Measurements from ENCODE around the gene FAM204A. TPM values are rescaled to one million over a fixed set of nuclear protein-coding genes. Genes with fewer than 3 reads are reported as not detected.

FAM204A gene
- total RNA-seq, 1 donor from 2014 or later: 36.4 TPM

DNA sequence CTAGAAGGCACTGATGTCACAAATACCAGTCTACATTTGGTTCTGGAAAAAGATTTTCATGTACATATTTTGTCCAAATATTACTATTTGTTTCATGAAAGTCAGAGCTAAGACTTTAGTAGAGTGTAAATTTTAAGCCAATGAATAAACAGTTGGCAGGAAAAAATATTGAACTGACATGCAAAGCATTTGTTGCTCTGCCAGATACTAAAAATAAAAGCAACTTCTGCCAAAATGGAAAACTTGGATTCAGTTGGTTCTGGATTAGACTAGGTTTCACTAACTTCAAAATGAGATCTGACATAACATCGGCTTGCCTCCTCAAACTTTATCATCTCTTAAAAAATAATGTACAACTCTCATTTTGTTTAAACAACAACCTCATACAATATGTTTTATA, 34.9 kb downstream of the FAM204A start:
- TF ChIP-seq, protein P1, sequence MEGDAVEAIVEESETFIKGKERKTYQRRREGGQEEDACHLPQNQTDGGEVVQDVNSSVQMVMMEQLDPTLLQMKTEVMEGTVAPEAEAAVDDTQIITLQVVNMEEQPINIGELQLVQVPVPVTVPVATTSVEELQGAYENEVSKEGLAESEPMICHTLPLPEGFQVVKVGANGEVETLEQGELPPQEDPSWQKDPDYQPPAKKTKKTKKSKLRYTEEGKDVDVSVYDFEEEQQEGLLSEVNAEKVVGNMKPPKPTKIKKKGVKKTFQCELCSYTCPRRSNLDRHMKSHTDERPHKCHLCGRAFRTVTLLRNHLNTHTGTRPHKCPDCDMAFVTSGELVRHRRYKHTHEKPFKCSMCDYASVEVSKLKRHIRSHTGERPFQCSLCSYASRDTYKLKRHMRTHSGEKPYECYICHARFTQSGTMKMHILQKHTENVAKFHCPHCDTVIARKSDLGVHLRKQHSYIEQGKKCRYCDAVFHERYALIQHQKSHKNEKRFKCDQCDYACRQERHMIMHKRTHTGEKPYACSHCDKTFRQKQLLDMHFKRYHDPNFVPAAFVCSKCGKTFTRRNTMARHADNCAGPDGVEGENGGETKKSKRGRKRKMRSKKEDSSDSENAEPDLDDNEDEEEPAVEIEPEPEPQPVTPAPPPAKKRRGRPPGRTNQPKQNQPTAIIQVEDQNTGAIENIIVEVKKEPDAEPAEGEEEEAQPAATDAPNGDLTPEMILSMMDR (conservative IDR thresholded peaks at IDR 0.05; ENCODE audit: low read depth, low read length): no peak
- no peak overlapping the region for H3K4me3 ChIP-seq (ENCODE audit: low read depth, low read length)
- no peak for DNase-seq (ENCODE audit: low read depth)

DNA sequence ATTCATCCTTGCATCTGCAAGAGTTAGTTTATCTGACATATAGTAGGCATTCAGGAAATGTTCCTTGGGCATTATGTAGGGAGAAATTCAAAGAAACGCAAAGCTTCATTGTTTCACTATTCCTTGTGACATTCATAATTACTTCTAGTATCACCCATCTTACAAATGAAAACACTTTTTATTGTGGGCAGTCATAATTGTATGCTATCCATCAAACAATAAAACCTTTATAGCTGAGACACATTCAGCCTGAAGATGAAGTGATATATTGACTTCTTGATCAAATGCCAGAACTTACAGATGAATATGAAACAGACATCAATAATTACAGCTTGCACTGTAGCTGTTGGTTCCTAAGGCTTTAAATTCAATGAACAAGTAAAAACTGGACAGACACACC, 36.4 kb downstream of the FAM204A start:
- TF ChIP-seq, protein P1 (conservative IDR thresholded peaks at IDR 0.05; ENCODE audit: low read depth, low read length): no peak
- no peak for DNase-seq (ENCODE audit: low read depth)

DNA sequence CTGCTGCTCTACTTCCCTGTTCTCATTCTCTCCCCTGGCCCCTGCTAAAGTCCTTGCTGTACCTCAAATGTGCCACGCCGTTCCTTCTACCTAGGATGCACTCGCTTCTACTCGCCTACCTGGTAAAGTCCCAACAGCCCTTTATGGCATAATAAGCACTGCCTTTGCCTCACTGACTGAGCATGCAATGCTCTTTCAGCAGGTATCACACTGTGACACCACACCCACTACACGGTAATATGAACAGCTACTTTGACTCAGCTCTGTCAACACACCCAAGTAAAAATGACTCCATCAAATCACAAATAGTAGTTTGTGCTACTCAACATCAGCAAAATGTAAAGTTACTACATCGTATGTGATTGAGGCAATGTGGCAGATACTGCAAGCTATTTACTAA, 37.6 kb downstream of the FAM204A start:
- DNase-seq (ENCODE audit: low read depth): no peak
- H3K4me3 ChIP-seq (ENCODE audit: low read depth, low read length): no peak overlapping the region

More for the DNA sequence above, 36.4 kb downstream of the FAM204A start:
- H3K4me3 ChIP-seq (ENCODE audit: low read depth, low read length): no peak overlapping the region

DNA sequence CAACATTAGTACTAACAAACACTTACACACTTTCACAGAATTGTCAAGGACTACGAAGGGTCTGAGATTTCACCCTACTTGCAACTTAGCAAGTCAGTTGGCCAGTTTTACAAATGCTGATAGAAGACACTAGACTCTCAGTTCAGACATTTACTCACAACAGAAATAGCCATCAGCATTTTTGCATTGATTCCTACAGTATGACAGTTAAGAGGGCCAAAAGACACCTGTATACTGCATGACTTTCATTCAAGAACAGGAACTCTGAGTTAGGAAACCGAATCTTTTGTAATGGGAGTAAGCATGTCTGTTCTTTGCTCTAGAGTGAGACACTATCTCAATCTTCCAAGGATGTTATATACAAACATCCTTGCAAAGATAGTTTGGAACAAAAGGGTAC, 40.9 kb downstream of the FAM204A start:
- no peak overlapping the region for H3K4me3 ChIP-seq (ENCODE audit: low read depth, low read length)
- DNase-seq (ENCODE audit: low read depth): no peak
- TF ChIP-seq, protein P1 (conservative IDR thresholded peaks at IDR 0.05; ENCODE audit: low read depth, low read length): no peak

More for the DNA sequence above, 37.6 kb downstream of the FAM204A start:
- TF ChIP-seq, protein P1 (conservative IDR thresholded peaks at IDR 0.05; ENCODE audit: low read depth, low read length): no peak

DNA sequence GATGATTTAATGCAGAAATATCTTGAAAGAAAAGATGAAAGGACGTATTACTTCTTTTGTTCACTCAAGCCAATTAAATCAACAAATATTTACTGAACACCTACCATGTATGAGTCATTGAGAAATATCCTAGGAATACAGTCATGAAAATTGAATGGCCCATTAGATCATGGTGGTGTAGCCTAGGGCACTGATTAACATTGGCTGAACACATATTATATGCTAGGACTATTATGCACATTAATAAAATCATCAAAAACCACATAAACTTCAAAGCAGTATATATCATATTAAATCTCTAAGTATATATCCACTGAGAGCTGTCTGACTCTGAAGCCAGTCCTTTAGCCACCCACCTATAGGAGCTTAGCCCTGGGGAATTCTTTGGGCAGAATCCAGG, 41.8 kb downstream of the FAM204A start:
- peak; percentile 9 for DNase-seq (ENCODE audit: low read depth)
- no peak overlapping the region for H3K4me3 ChIP-seq (ENCODE audit: low read depth, low read length)
- TF ChIP-seq, protein P1 (conservative IDR thresholded peaks at IDR 0.05; ENCODE audit: low read depth, low read length): no peak

DNA sequence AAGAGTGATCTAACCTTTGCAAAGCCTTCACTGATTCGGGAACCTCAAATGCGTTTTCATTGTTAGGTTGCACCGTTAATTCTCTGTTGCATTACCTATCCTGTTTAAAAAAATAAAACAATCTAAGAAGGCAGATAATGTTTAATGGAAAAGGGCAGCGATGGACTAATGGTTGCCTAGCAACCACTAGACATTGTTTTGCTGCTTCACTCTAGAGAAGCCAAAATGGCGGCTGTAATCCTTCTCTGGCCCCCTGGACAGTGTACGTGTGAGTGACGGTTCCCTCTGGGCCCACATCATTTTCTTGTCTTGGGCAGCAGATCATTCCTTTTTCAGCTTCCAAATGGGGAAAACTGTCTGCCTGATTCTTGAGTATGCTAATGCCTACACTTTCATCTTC, 43.3 kb downstream of the FAM204A start:
- TF ChIP-seq, protein P1 (conservative IDR thresholded peaks at IDR 0.05; ENCODE audit: low read depth, low read length): no peak
- no peak overlapping the region for H3K4me3 ChIP-seq (ENCODE audit: low read depth, low read length)
- no peak for DNase-seq (ENCODE audit: low read depth)

DNA sequence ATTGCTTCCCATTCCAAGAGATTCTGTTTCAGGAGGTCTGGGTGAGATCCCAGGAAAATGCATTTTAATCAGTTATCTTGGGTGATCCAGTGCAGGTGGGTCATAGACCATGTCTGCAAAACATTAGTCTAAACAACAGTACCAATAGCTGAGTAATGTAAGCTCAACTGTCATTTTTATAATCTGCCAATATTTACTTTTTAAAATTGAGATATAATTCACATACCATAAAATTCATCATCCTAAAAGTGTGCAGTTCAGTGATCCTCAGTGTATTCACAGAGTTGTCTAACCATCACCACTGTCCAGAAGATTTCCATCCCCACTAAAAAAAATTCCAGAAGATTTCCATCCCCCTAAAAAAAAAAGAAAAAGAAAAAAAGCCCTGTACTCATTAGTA, 51.0 kb downstream of the FAM204A start:
- TF ChIP-seq, protein P1 (conservative IDR thresholded peaks at IDR 0.05; ENCODE audit: low read depth, low read length): no peak
- DNase-seq (ENCODE audit: low read depth): no peak
- no peak overlapping the region for H3K4me3 ChIP-seq (ENCODE audit: low read depth, low read length)

All from epithelial cell of proximal tubule (primary cell).